ENCODE results near the gene SSPN. TPM values are rescaled to one million over a fixed set of nuclear protein-coding genes. Genes with fewer than 3 reads are reported as not detected.

SSPN gene
- total RNA-seq, 1 experiment from 2014 or later = 10.4 TPM

DNA sequence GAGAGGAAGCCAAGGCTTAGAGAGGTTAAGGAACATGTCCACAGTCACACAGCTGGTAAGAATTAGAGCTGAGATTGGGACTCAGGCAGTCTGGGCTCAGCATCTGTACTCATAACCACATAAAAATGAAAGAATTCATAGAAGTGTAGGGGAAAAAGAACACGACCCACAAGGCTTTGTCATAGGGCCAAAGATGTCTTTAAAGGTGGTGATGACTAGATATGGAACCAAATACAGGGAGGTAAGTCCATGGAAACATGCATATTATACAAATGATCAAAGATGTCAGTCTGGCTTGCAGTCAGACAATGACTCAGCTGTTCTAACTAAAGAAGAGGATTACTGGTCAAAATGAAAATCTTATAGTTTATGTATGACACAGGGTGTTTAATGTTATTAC is 7.2 kb upstream of the SSPN start:
- H3K27ac ChIP-seq = no peak overlapping the region
- peaks cover 51% of the 10 kb centered on the region for H3K4me1 ChIP-seq (replicated peaks; ENCODE audit: insufficient read depth)
- ChIA-PET POLR2A (ENCODE audit: unreplicated experiment) (no interaction called here), CTCF (no interaction called here)
- H4K20me1 ChIP-seq (ENCODE audit: insufficient read depth) = no peaks in the 10 kb centered on the region
- no peak for TF ChIP-seq EZH2 (IDR thresholded peaks at IDR 0.05; ENCODE audit: low read depth)
- TF ChIP-seq, protein P1, sequence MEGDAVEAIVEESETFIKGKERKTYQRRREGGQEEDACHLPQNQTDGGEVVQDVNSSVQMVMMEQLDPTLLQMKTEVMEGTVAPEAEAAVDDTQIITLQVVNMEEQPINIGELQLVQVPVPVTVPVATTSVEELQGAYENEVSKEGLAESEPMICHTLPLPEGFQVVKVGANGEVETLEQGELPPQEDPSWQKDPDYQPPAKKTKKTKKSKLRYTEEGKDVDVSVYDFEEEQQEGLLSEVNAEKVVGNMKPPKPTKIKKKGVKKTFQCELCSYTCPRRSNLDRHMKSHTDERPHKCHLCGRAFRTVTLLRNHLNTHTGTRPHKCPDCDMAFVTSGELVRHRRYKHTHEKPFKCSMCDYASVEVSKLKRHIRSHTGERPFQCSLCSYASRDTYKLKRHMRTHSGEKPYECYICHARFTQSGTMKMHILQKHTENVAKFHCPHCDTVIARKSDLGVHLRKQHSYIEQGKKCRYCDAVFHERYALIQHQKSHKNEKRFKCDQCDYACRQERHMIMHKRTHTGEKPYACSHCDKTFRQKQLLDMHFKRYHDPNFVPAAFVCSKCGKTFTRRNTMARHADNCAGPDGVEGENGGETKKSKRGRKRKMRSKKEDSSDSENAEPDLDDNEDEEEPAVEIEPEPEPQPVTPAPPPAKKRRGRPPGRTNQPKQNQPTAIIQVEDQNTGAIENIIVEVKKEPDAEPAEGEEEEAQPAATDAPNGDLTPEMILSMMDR (conservative IDR thresholded peaks at IDR 0.05) = no peak
- no peak overlapping the region for H2AFZ ChIP-seq
- H3K79me2 ChIP-seq (ENCODE audit: low read depth) = no peaks in the 10 kb centered on the region
- intact Hi-C loops (cut with micrococcal nuclease; ENCODE audit: unreplicated experiment) = loop anchor here (5.0 kb wide), 1 partner anchor 214 kb away; no protein-coding TSS in a partner anchor
- peaks cover 9% of the 10 kb centered on the region for H3K9me3 ChIP-seq (ENCODE audit: insufficient read depth, low read depth)
- no peaks in the 10 kb centered on the region for H3K27me3 ChIP-seq (ENCODE audit: insufficient read depth, low read depth)
- no peak for DNase-seq
- BruUV-seq (replicated peaks) = no TSS peak
- H3K9me2 ChIP-seq (ENCODE audit: insufficient read depth) = no peaks in the 10 kb centered on the region
- no peaks in the 10 kb centered on the region for H3K36me3 ChIP-seq (ENCODE audit: low read depth)
- no peak overlapping the region for H3K4me2 ChIP-seq
- H3K4me3 ChIP-seq = no peak overlapping the region
- peaks cover 23% of the 10 kb centered on the region for H3F3A ChIP-seq (ENCODE audit: insufficient read depth, low read depth)

- intact Hi-C loops (cut with micrococcal nuclease; ENCODE audit: unreplicated experiment) = loop anchor here (5.0 kb wide), 1 partner anchor 214 kb away; no protein-coding TSS in a partner anchor
- no peak for TF ChIP-seq EZH2 (IDR thresholded peaks at IDR 0.05; ENCODE audit: low read depth)
- TF ChIP-seq, protein P1 (conservative IDR thresholded peaks at IDR 0.05) = no peak
Observed at GRCh38 chr12:26188641-26189040, 6.7 kb upstream of the SSPN start.

DNA sequence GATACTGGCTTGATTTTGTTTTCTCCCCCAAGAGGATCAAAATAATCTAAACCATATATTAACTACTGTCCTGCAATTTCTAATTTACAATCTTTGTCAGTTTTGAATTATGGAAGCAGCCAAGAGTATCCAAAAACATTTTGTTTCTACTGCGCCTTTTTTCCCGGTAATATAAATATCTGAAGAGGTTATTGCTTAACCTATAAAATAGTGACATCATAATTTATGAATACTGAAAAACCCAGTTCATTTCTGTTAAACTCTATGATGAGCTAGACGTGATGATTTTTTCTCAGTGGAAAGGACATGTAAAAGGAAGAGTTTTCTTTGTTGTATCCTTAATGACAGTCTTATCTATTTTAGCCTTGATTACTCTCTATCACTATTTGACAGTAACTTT is 3.2 kb upstream of the SSPN start:
- intact Hi-C loops (cut with micrococcal nuclease; ENCODE audit: unreplicated experiment) = no loop called here

More at GRCh38 chr12:26188641-26189040, 6.7 kb upstream of the SSPN start:
- Histone ChIP-seq H3K9me2 (ENCODE audit: insufficient read depth) (no peaks in the 10 kb centered on the region), H3K79me2 (ENCODE audit: low read depth) (no peaks in the 10 kb centered on the region), H3K4me1 (replicated peaks; ENCODE audit: insufficient read depth) (peaks cover 51% of the 10 kb centered on the region), H3F3A (ENCODE audit: insufficient read depth, low read depth) (peaks cover 23% of the 10 kb centered on the region), H3K4me2 (no peak overlapping the region), H3K27ac (no peak overlapping the region), H3K9me3 (ENCODE audit: insufficient read depth, low read depth) (peaks cover 9% of the 10 kb centered on the region), H4K20me1 (ENCODE audit: insufficient read depth) (no peaks in the 10 kb centered on the region), H3K27me3 (ENCODE audit: insufficient read depth, low read depth) (no peaks in the 10 kb centered on the region), H3K4me3 (no peak overlapping the region), H3K36me3 (ENCODE audit: low read depth) (no peaks in the 10 kb centered on the region), H2AFZ (no peak overlapping the region)
- BruUV-seq (replicated peaks) = no TSS peak
- DNase-seq = peak in 1 of 2 experiments; percentile 49
- POLR2A ChIA-PET (ENCODE audit: unreplicated experiment) = interaction anchor here (0.9 kb wide), 1 partner anchor 9 kb away, joined by 8 read pairs; no protein-coding TSS in a partner anchor
- CTCF ChIA-PET = no interaction called here

More for the DNA sequence above, 3.2 kb upstream of the SSPN start:
- Histone ChIP-seq H3K4me1 (replicated peaks; ENCODE audit: insufficient read depth) (peaks cover 40% of the 10 kb centered on the region), H4K20me1 (ENCODE audit: insufficient read depth) (no peaks in the 10 kb centered on the region), H3K27ac (no peak overlapping the region), H3K27me3 (ENCODE audit: insufficient read depth, low read depth) (no peaks in the 10 kb centered on the region), H3K36me3 (ENCODE audit: low read depth) (no peaks in the 10 kb centered on the region), H3K4me2 (no peak overlapping the region), H3K9me3 (ENCODE audit: insufficient read depth, low read depth) (peaks cover 9% of the 10 kb centered on the region), H3K79me2 (ENCODE audit: low read depth) (no peaks in the 10 kb centered on the region), H3F3A (ENCODE audit: insufficient read depth, low read depth) (peaks cover 6% of the 10 kb centered on the region; the same call in 1 of the 2 replicates), H2AFZ (no peak overlapping the region), H3K9me2 (ENCODE audit: insufficient read depth) (no peaks in the 10 kb centered on the region), H3K4me3 (no peak overlapping the region)
- CTCF ChIA-PET = interaction anchor here (0.6 kb wide), 1 partner anchor 102 kb away, joined by 11 read pairs; no protein-coding TSS in a partner anchor
- no TSS peak for BruUV-seq (replicated peaks)
- DNase-seq = no peak
- no peak for TF ChIP-seq EZH2 (IDR thresholded peaks at IDR 0.05; ENCODE audit: low read depth)
- TF ChIP-seq, protein P1 (conservative IDR thresholded peaks at IDR 0.05) = no peak
- POLR2A ChIA-PET (ENCODE audit: unreplicated experiment) = interaction anchor here (0.5 to 0.6 kb wide), 2 partner anchors 35 to 106 kb away, joined by 3 to 4 read pairs; no protein-coding TSS in a partner anchor

All from PC-9 (cell line).